ENCODE results near the gene SOX6. TPM values are rescaled to one million over a fixed set of nuclear protein-coding genes. Genes with fewer than 3 reads are reported as not detected.

Gene SOX6
- polyA plus RNA-seq, 1 of the 3 experiments (the other 2 are of a cell fraction): 0.03 TPM

DNA sequence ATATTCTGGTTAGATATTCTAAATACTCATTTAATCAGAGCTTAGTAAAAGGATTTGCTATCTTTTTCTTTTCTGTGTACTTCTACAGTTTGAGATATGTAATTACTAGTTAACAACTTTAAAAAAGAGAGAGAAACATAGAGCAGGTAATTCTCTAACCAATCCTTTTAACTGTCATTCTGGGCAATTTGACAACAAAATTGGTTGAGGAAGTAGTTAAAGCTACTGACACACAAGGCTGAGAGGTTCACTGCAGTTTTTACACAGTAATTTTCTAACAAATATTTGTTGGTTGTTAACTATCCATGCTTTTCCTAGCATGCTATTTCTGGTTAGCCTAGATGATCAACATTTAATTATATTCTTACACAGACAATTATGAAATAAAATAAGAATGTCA, 3.6 kb downstream of the SOX6 start:
- CTCF ChIA-PET: interaction anchor here (1.6 kb wide), 1 partner anchor 23 kb away, joined by 3 read pairs; no protein-coding TSS in a partner anchor
- POLR2A ChIA-PET: no interaction called here
- TF ChIP-seq TCF12 (IDR thresholded peaks at IDR 0.05): no peak

DNA sequence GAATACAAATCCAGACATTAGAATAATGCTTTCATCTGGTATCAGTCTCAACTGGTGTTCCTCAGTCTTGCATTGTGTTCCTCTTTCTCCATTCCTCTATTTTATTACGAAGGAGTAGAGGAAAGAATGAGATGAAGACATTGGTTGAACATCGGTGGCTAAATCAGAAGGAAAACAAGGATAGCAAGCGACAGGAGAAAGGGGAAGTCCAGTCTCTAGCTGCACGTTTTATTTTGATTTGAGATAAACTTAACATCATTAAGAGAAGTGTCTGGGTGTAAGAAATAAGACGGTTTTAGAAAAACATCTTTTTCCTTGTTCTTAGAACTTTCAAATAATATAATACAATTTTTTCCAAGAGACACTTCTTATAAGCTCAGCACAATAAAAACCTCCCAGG, 6.2 kb downstream of the SOX6 start:
- CTCF ChIA-PET: interaction anchor here (0.7 kb wide), 1 partner anchor 1144 kb away, joined by 3 read pairs; no protein-coding TSS in a partner anchor
- H3F3A ChIP-seq (replicated peaks; ENCODE audit: insufficient read depth): no peaks in the 10 kb centered on the region
- no peak overlapping the region for H3K4me3 ChIP-seq (ENCODE audit: low read depth in 2 of 2, low read length in 1 of 2)
- H3K9me2 ChIP-seq: no peaks in the 10 kb centered on the region
- no peak overlapping the region for H3K4me2 ChIP-seq
- no peak overlapping the region for H3K27ac ChIP-seq (ENCODE audit: low read depth in 2 of 2, low read length in 1 of 2)
- no peak overlapping the region for H3K9ac ChIP-seq
- H3K79me2 ChIP-seq (ENCODE audit: insufficient read depth): no peaks in the 10 kb centered on the region
- 59% methylated on average over 5 of the region's 5 CpGs for WGBS (ENCODE audit: low lambda C conversion rate)
- H3K4me1 ChIP-seq (ENCODE audit: control insufficient read depth in 1 of 2, insufficient read depth in 2 of 2, low read depth in 1 of 2, low read length in 1 of 2): peaks cover 0 to 5% of the 10 kb centered on the region in 2 experiments; a peak in 2 of 4 replicates
- DNase-seq: no peak
- H3K36me3 ChIP-seq (replicated peaks in 1 of 2; ENCODE audit: control insufficient read depth in 1 of 2, insufficient read depth in 2 of 2, low read length in 1 of 2): no peaks in the 10 kb centered on the region
- TF ChIP-seq MEF2A (IDR thresholded peaks at IDR 0.05; ENCODE audit: borderline replicate concordance, low read depth) (no peak), NRF1 (IDR thresholded peaks at IDR 0.05; ENCODE audit: low read depth, low read length) (no peak), ELF1 (IDR thresholded peaks at IDR 0.05) (no peak), TCF12 (IDR thresholded peaks at IDR 0.05) (no peak), CHD2 (IDR thresholded peaks at IDR 0.05; ENCODE audit: low read length, partially characterized antibody) (no peak), EP300 (IDR thresholded peaks at IDR 0.05; ENCODE audit: borderline replicate concordance in 1 of 2, low read depth in 1 of 2, low read length in 1 of 2) (no peak), RAD21 (IDR thresholded peaks at IDR 0.05; ENCODE audit: low read length) (no peak), GATA2 (CRISPR knock-in tag; IDR thresholded peaks at IDR 0.05) (no peak), TEAD4 (IDR thresholded peaks at IDR 0.05; ENCODE audit: borderline replicate concordance, insufficient read depth) (no peak), RFX5 (IDR thresholded peaks at IDR 0.05; ENCODE audit: low read length) (no peak), FOSL2 (IDR thresholded peaks at IDR 0.05; ENCODE audit: borderline replicate concordance, low read depth) (no peak), SIN3A (IDR thresholded peaks at IDR 0.05; ENCODE audit: borderline replicate concordance, low read depth, low read length) (no peak), FOXM1 (IDR thresholded peaks at IDR 0.05; ENCODE audit: low read depth) (no peak), NFIC (IDR thresholded peaks at IDR 0.05; ENCODE audit: borderline replicate concordance) (no peak)
- TF ChIP-seq, protein P1, sequence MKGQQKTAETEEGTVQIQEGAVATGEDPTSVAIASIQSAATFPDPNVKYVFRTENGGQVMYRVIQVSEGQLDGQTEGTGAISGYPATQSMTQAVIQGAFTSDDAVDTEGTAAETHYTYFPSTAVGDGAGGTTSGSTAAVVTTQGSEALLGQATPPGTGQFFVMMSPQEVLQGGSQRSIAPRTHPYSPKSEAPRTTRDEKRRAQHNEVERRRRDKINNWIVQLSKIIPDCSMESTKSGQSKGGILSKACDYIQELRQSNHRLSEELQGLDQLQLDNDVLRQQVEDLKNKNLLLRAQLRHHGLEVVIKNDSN (IDR thresholded peaks at IDR 0.05; ENCODE audit: borderline replicate concordance, low read depth): no peak
- TF ChIP-seq, protein P2, sequence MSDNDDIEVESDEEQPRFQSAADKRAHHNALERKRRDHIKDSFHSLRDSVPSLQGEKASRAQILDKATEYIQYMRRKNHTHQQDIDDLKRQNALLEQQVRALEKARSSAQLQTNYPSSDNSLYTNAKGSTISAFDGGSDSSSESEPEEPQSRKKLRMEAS (IDR thresholded peaks at IDR 0.05; ENCODE audit: low read depth): no peak
- TF ChIP-seq, protein P3, sequence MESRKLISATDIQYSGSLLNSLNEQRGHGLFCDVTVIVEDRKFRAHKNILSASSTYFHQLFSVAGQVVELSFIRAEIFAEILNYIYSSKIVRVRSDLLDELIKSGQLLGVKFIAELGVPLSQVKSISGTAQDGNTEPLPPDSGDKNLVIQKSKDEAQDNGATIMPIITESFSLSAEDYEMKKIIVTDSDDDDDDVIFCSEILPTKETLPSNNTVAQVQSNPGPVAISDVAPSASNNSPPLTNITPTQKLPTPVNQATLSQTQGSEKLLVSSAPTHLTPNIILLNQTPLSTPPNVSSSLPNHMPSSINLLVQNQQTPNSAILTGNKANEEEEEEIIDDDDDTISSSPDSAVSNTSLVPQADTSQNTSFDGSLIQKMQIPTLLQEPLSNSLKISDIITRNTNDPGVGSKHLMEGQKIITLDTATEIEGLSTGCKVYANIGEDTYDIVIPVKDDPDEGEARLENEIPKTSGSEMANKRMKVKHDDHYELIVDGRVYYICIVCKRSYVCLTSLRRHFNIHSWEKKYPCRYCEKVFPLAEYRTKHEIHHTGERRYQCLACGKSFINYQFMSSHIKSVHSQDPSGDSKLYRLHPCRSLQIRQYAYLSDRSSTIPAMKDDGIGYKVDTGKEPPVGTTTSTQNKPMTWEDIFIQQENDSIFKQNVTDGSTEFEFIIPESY (IDR thresholded peaks at IDR 0.05; ENCODE audit: borderline replicate concordance, low read depth): no peak
- no peaks in the 10 kb centered on the region for H3K27me3 ChIP-seq (ENCODE audit: insufficient read depth)
- no peaks in the 10 kb centered on the region for H4K20me1 ChIP-seq (ENCODE audit: insufficient read depth)
- H3K9me3 ChIP-seq: no peaks in the 10 kb centered on the region
- POLR2A ChIA-PET: no interaction called here
- no peak overlapping the region for H2AFZ ChIP-seq (ENCODE audit: low read depth)

More for the DNA sequence above, 3.6 kb downstream of the SOX6 start:
- Histone ChIP-seq H2AFZ (ENCODE audit: low read depth) (no peak overlapping the region), H3K27me3 (ENCODE audit: insufficient read depth) (no peaks in the 10 kb centered on the region), H3K4me2 (no peak overlapping the region), H3K27ac (ENCODE audit: low read depth in 2 of 2, low read length in 1 of 2) (no peak overlapping the region), H3K4me3 (ENCODE audit: low read depth in 2 of 2, low read length in 1 of 2) (no peak overlapping the region), H3F3A (replicated peaks; ENCODE audit: insufficient read depth) (no peaks in the 10 kb centered on the region), H3K9ac (no peak overlapping the region), H3K9me3 (no peaks in the 10 kb centered on the region), H4K20me1 (ENCODE audit: insufficient read depth) (no peaks in the 10 kb centered on the region), H3K79me2 (ENCODE audit: insufficient read depth) (no peaks in the 10 kb centered on the region), H3K9me2 (no peaks in the 10 kb centered on the region), H3K36me3 (replicated peaks in 1 of 2; ENCODE audit: control insufficient read depth in 1 of 2, insufficient read depth in 2 of 2, low read length in 1 of 2) (no peaks in the 10 kb centered on the region), H3K4me1 (ENCODE audit: control insufficient read depth in 1 of 2, insufficient read depth in 2 of 2, low read depth in 1 of 2, low read length in 1 of 2) (peaks cover 0 to under 1% of the 10 kb centered on the region in 2 experiments; a peak in 2 of 4 replicates)
- DNase-seq: no peak

Data from SK-N-SH (cell line).